Spleen (tissue), 7 donors: ENCODE data around the gene ACACB.

Experiments
- POLR2AphosphoS5 ChIP-seq, 3 donors: sonication (generic); formaldehyde crosslinking; IDR thresholded peaks; one replicate each; pipeline ENCODE4 v1.5.1; 2017; ENCODE audit warnings: antibody characterized with exemption in 3 of 3
- TF ChIP-seq, protein P1 (sequence below), 11 experiments: fragments of 200-600 bp in 7 of 11; fragments of 450-650 bp in 4 of 11; sonication (generic) in 4 of 11; IDR thresholded peaks in 8 of 11; conservative IDR thresholded peaks in 3 of 11; 1 replicate in 7 of 11; 2 replicates in 4 of 11; pipeline versions ENCODE4 v1.4.0 to v1.8.0; 2016 to 2021; ENCODE audit warnings: antibody characterized with exemption in 11 of 11, inconsistent platforms in 4 of 11, mild to moderate bottlenecking in 1 of 11
- donor health status: DM: no; HTN: no; CAD: no; lungs with moderate emphysema.
- donor health status: DM: no; HTN: no; CAD: no.
- donor health status: DM: no; HTN: no; CAD: no.

DNA sequence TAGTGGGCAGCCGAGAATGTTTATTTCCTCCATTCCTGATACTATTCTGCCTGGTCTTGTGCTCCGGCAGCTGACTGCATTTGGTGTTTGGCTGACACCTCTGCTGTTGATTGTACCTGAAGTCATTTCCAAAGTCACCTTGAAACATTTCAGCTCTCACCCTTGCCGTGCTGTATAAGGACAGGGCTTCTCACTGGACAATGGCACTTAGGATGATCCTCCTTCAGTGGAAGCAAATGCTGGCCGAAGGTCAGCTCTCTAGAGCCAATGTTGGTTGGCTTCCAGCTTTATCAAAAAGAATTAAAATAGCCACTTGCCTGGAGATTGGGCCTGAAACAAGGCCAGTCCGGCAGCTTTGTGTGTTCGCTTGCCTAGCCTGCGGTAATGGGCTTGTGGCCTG, 44.0 kb downstream of the ACACB start:
- TF ChIP-seq, protein P1, sequence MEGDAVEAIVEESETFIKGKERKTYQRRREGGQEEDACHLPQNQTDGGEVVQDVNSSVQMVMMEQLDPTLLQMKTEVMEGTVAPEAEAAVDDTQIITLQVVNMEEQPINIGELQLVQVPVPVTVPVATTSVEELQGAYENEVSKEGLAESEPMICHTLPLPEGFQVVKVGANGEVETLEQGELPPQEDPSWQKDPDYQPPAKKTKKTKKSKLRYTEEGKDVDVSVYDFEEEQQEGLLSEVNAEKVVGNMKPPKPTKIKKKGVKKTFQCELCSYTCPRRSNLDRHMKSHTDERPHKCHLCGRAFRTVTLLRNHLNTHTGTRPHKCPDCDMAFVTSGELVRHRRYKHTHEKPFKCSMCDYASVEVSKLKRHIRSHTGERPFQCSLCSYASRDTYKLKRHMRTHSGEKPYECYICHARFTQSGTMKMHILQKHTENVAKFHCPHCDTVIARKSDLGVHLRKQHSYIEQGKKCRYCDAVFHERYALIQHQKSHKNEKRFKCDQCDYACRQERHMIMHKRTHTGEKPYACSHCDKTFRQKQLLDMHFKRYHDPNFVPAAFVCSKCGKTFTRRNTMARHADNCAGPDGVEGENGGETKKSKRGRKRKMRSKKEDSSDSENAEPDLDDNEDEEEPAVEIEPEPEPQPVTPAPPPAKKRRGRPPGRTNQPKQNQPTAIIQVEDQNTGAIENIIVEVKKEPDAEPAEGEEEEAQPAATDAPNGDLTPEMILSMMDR (IDR thresholded peaks at IDR 0.05 in 8 of 11, conservative IDR thresholded peaks at IDR 0.05 in 3 of 11) = no peak
- peak in 1 of 3 donors; percentile 47 for TF ChIP-seq POLR2AphosphoS5 (IDR thresholded peaks at IDR 0.05)
